Loucy (cell line): ENCODE measurements around the gene SINHCAF.

Experiments
- H2AFZ ChIP-seq: fragments of 200-600 bp; sonication (generic); 2 replicates; pipeline ENCODE4 v1.6.0; 2016; ENCODE audit warnings: antibody characterized with exemption, mild to moderate bottlenecking, low read length, moderate library complexity
- H3F3A ChIP-seq: fragments of 200-600 bp; 2 replicates; pipeline ENCODE4 v1.6.0; 2016; ENCODE audit warnings: antibody characterized with exemption, low read depth, mild to moderate bottlenecking
- H3K27me3 ChIP-seq: fragments of 200-600 bp; sonication (generic); 2 replicates; pipeline ENCODE4 v1.6.1; 2014; ENCODE audit warnings: low read length, mild to moderate bottlenecking; ENCODE audit not compliant: insufficient read depth, poor library complexity, severe bottlenecking
- H3K36me3 ChIP-seq: fragments of 200-600 bp; sonication (generic); 2 replicates; pipeline ENCODE4 v1.6.1; 2016; ENCODE audit warnings: low read length; ENCODE audit not compliant: insufficient read depth
- H3K4me1 ChIP-seq: fragments of 200-600 bp; sonication (generic); 2 replicates; pipeline ENCODE4 v1.5.1; 2014; ENCODE audit warnings: low read length, mild to moderate bottlenecking; ENCODE audit not compliant: insufficient read depth, poor library complexity, severe bottlenecking
- H3K4me2 ChIP-seq: fragments of 200-600 bp; sonication (generic); 2 replicates; pipeline ENCODE4 v1.6.0; 2014; ENCODE audit warnings: antibody characterized with exemption, low read length, low read depth, mild to moderate bottlenecking; ENCODE audit not compliant: poor library complexity, severe bottlenecking
- H3K4me3 ChIP-seq: fragments of 200-600 bp; sonication (generic); 2 replicates; pipeline ENCODE4 v1.5.1; 2014; ENCODE audit warnings: low read length, mild to moderate bottlenecking, mixed read lengths; ENCODE audit not compliant: poor library complexity, severe bottlenecking
- H3K79me2 ChIP-seq: fragments of 200-600 bp; sonication (generic); 2 replicates; pipeline ENCODE4 v1.6.1; 2014; ENCODE audit warnings: low read length; ENCODE audit not compliant: insufficient read depth
- H3K9ac ChIP-seq: fragments of 200-600 bp; sonication (generic); 2 replicates; pipeline ENCODE4 v1.6.0; 2014; ENCODE audit warnings: mild to moderate bottlenecking, low read depth, low read length, moderate library complexity; ENCODE audit not compliant: poor library complexity, severe bottlenecking
- H3K9me2 ChIP-seq: fragments of 200-600 bp; sonication (generic); replicated peaks from 2 replicates; pipeline ENCODE4 v1.6.1; 2016; ENCODE audit warnings: low read depth, low read length, mixed read lengths
- H3K9me3 ChIP-seq: fragments of 200-600 bp; sonication (generic); 2 replicates; pipeline ENCODE4 v1.6.1; 2014; ENCODE audit warnings: mild to moderate bottlenecking, antibody characterized with exemption, low read length, low read depth; ENCODE audit not compliant: insufficient read depth
- H4K20me1 ChIP-seq: fragments of 200-600 bp; sonication (generic); 2 replicates; pipeline ENCODE4 v1.6.0; 2014; ENCODE audit warnings: antibody characterized with exemption, low read length, mild to moderate bottlenecking; ENCODE audit not compliant: insufficient read depth, poor library complexity, severe bottlenecking
- CTCF ChIP-seq: fragments of 200-600 bp; sonication (generic); conservative IDR thresholded peaks from 2 replicates; pipeline ENCODE4 v1.5.1; 2014; ENCODE audit warnings: mild to moderate bottlenecking, antibody characterized with exemption, low read length
- EZH2phosphoT487 ChIP-seq: fragments of 200-600 bp; IDR thresholded peaks from 2 replicates; pipeline ENCODE4 v1.6.1; 2018; ENCODE audit warnings: antibody characterized with exemption, mild to moderate bottlenecking, moderate library complexity, borderline replicate concordance

The SINHCAF gene

DNA sequence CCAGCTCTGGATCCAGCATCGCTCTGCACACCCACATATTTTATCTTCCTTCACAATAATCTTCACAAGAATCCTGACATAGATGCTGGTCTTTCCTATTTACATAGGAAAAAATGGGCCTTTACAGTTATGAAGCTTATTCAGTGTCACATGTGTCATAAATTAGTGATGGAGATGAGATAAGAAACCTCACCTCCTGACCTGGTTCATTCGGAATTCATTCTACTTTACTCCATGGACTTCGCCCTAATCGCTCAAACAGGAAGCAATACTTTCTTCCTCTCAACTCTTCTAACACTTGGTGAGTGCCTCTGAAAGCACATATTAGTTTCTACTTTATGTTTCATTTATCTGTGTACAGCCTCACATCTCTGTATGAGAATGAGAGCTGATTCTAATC, 12.0 kb upstream of the SINHCAF start:
- no peak overlapping the region for H3K4me3 ChIP-seq
- H3K27me3 ChIP-seq: no peaks in the 10 kb centered on the region
- H3K9me2 ChIP-seq: no peaks in the 10 kb centered on the region
- H3K79me2 ChIP-seq: no peaks in the 10 kb centered on the region
- no peak overlapping the region for H3K4me2 ChIP-seq
- TF ChIP-seq EZH2phosphoT487 (no peak), CTCF (no peak)
- no peaks in the 10 kb centered on the region for H3K4me1 ChIP-seq
- H4K20me1 ChIP-seq: no peaks in the 10 kb centered on the region
- H2AFZ ChIP-seq: no peak overlapping the region
- no peaks in the 10 kb centered on the region for H3F3A ChIP-seq
- H3K9me3 ChIP-seq: no peaks in the 10 kb centered on the region
- no peak overlapping the region for H3K9ac ChIP-seq
- H3K36me3 ChIP-seq: no peaks in the 10 kb centered on the region

DNA sequence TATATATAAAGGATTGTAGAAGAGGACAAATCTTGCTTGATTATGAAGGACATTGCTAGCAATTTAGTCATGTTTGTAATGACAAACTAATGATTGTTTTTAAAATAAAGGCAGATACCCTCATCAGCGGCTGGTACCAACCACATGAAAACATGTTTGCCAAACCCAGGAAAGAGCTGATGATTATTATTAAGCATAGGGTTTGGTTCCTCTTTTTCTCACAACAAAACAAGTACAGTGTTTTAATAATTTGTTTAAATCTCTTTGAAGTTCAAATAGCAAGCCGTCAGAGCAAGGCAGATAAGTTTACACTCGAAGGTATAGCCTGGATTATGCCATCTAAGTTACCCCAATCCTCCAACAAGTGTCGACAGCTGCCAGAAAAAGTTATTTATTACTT, 5.3 kb upstream of the SINHCAF start:
- Histone ChIP-seq H3K27me3 (no peaks in the 10 kb centered on the region), H3K9ac (no peak overlapping the region), H3K36me3 (no peaks in the 10 kb centered on the region), H4K20me1 (no peaks in the 10 kb centered on the region), H2AFZ (no peak overlapping the region), H3K4me2 (no peak overlapping the region), H3K4me3 (no peak overlapping the region), H3K4me1 (peaks cover 4% of the 10 kb centered on the region), H3F3A (no peaks in the 10 kb centered on the region), H3K9me3 (no peaks in the 10 kb centered on the region), H3K9me2 (no peaks in the 10 kb centered on the region), H3K79me2 (no peaks in the 10 kb centered on the region)
- TF ChIP-seq CTCF (no peak), EZH2phosphoT487 (no peak)

DNA sequence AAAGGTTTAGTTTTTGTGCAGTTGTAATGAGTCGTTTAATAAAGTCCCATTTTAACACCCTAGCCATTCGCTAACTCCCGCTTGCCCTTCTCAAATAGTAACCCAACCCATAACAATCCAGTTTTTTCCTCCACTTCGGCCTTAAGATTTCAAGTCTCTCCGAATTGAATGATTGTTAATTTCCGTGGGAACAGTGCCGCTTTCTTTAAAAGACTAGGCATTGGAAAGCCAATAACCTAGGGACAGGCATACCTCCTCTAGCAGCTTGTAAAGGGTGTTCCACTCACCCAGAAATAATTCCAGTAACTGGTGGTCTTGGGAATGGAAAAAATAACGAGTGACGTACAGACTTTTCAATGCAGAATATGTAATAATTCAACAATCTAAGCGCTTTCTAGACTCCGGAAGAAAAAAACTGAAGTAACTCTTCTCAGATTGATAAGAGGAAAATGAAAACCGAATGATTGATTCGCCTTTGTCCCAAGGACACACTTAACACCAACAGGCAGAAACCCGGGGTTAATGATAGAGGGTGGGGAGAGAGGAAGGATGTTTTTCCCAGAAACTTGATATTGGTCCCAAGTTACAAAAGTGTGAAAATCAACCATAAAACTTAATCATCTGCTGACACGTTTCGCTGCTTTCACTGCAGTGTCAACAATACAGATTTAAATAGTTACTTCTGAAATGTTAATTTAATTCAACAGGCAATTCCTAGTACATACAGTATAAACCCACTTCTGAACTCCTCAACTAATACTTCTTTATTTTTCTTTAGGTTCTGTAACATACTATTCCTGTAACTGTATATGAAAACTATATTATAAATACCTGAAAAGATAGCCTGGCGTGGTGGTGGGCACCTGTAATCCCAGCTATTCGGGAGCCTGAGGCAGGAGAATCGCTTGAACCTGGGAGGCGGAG, 1.0 kb upstream of the SINHCAF start:
- TF ChIP-seq CTCF: no peak
- TF ChIP-seq EZH2phosphoT487: no peak
- peak overlapping the region; percentile 97 for H3K4me3 ChIP-seq

More for the DNA sequence above, 1.0 kb upstream of the SINHCAF start:
- H3K9me2 ChIP-seq: no peaks in the 10 kb centered on the region
- no peaks in the 10 kb centered on the region for H3K36me3 ChIP-seq
- peak overlapping the region; percentile 91 for H2AFZ ChIP-seq
- H3K9ac ChIP-seq: peak overlapping the region; percentile 68
- peaks cover 18% of the 10 kb centered on the region for H3K4me1 ChIP-seq
- peaks cover 17% of the 10 kb centered on the region for H4K20me1 ChIP-seq
- H3K4me2 ChIP-seq: peak overlapping the region; percentile 69
- H3F3A ChIP-seq: no peaks in the 10 kb centered on the region
- no peaks in the 10 kb centered on the region for H3K9me3 ChIP-seq
- H3K27me3 ChIP-seq: peaks cover 10% of the 10 kb centered on the region
- peaks cover 39% of the 10 kb centered on the region for H3K79me2 ChIP-seq
